Measurements from ENCODE around the gene ASPSCR1. TPM values are rescaled to one million over a fixed set of nuclear protein-coding genes. Genes with fewer than 3 reads are reported as not detected.

The ASPSCR1 gene
- total and polyA plus RNA-seq, 2 of the 13 experiments (the other 11 are each of a cell fraction or from before 2014, with no cell fraction given) = 274 to 314 TPM

DNA sequence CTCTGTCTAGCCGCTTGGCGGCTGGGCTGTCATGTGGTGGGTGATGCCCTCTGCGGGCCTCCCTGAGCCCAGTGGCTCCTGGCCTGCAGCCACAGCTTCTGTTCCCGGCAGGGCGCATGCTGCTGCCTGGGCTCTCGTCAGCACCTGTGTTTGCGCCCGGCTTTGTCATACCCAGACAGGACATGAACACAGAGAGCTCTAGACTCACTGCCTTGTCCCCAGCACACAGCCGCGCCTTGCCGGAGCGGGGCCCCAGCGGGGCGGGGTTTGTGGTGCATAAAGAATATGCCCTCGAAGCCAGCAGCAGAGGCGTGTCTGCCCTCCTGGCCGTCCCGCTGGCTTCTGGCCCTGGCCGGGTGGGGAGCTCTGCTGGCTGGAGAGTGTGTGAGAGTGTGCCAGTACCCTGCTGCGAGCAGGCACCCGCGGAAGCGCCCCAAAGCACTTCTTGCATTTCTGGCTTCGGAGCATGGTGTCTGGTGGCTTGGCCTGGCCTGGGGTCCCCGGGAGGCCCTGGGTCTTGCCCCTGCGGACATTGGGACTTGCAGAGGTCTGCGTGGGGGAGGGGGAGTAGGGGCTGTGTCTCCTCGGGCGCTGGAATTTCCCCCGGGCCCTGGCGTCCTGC, 14.4 kb downstream of the ASPSCR1 start (continued):
- TF ChIP-seq ZC3H4 (CRISPR knock-in tag; IDR thresholded peaks at IDR 0.05; ENCODE audit: borderline replicate concordance) (no peak), FOXO1 (CRISPR knock-in tag; IDR thresholded peaks at IDR 0.05) (peak; percentile 72; the same call in 1 of the 2 replicates), MBNL3 (CRISPR knock-in tag; conservative IDR thresholded peaks at IDR 0.05) (no peak), EED (CRISPR knock-in tag; IDR thresholded peaks at IDR 0.05) (no peak; the same call in none of the 2 replicates), FOXA3 (CRISPR knock-in tag; IDR thresholded peaks at IDR 0.05) (peak; percentile 75), ZNF256 (CRISPR knock-in tag; conservative IDR thresholded peaks at IDR 0.05) (0 out of 2 replicates have a peak, but pooled peaks have one; percentile 55), SRY (CRISPR knock-in tag; IDR thresholded peaks at IDR 0.05) (peak; percentile 91), ZNF660 (CRISPR knock-in tag; IDR thresholded peaks at IDR 0.05; ENCODE audit: borderline replicate concordance, low read depth) (no peak), ZNF264 (CRISPR knock-in tag; IDR thresholded peaks at IDR 0.05) (peak; percentile 87), PRPF4 (IDR thresholded peaks at IDR 0.05; ENCODE audit: low read depth, low read length, poor library complexity, severe bottlenecking) (no peak), BRD4 (CRISPR knock-in tag; IDR thresholded peaks at IDR 0.05) (no peak; the same call in 1 of the 2 replicates), ZNF251 (CRISPR knock-in tag; IDR thresholded peaks at IDR 0.05) (no peak), ZMYM2 (CRISPR knock-in tag; IDR thresholded peaks at IDR 0.05) (0 out of 2 replicates have a peak, but pooled peaks have one; percentile 61)
- TF ChIP-seq, protein P1, sequence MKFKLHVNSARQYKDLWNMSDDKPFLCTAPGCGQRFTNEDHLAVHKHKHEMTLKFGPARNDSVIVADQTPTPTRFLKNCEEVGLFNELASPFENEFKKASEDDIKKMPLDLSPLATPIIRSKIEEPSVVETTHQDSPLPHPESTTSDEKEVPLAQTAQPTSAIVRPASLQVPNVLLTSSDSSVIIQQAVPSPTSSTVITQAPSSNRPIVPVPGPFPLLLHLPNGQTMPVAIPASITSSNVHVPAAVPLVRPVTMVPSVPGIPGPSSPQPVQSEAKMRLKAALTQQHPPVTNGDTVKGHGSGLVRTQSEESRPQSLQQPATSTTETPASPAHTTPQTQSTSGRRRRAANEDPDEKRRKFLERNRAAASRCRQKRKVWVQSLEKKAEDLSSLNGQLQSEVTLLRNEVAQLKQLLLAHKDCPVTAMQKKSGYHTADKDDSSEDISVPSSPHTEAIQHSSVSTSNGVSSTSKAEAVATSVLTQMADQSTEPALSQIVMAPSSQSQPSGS (CRISPR knock-in tag; IDR thresholded peaks at IDR 0.05) = peak; percentile 89
- TF ChIP-seq, protein P2, sequence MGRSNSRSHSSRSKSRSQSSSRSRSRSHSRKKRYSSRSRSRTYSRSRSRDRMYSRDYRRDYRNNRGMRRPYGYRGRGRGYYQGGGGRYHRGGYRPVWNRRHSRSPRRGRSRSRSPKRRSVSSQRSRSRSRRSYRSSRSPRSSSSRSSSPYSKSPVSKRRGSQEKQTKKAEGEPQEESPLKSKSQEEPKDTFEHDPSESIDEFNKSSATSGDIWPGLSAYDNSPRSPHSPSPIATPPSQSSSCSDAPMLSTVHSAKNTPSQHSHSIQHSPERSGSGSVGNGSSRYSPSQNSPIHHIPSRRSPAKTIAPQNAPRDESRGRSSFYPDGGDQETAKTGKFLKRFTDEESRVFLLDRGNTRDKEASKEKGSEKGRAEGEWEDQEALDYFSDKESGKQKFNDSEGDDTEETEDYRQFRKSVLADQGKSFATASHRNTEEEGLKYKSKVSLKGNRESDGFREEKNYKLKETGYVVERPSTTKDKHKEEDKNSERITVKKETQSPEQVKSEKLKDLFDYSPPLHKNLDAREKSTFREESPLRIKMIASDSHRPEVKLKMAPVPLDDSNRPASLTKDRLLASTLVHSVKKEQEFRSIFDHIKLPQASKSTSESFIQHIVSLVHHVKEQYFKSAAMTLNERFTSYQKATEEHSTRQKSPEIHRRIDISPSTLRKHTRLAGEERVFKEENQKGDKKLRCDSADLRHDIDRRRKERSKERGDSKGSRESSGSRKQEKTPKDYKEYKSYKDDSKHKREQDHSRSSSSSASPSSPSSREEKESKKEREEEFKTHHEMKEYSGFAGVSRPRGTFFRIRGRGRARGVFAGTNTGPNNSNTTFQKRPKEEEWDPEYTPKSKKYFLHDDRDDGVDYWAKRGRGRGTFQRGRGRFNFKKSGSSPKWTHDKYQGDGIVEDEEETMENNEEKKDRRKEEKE (IDR thresholded peaks at IDR 0.05) = no peak
- TF ChIP-seq, protein P3, sequence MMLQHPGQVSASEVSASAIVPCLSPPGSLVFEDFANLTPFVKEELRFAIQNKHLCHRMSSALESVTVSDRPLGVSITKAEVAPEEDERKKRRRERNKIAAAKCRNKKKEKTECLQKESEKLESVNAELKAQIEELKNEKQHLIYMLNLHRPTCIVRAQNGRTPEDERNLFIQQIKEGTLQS (CRISPR knock-in tag; IDR thresholded peaks at IDR 0.05) = peak; percentile 50; the same call in 1 of the 2 replicates
- TF ChIP-seq, protein P4, sequence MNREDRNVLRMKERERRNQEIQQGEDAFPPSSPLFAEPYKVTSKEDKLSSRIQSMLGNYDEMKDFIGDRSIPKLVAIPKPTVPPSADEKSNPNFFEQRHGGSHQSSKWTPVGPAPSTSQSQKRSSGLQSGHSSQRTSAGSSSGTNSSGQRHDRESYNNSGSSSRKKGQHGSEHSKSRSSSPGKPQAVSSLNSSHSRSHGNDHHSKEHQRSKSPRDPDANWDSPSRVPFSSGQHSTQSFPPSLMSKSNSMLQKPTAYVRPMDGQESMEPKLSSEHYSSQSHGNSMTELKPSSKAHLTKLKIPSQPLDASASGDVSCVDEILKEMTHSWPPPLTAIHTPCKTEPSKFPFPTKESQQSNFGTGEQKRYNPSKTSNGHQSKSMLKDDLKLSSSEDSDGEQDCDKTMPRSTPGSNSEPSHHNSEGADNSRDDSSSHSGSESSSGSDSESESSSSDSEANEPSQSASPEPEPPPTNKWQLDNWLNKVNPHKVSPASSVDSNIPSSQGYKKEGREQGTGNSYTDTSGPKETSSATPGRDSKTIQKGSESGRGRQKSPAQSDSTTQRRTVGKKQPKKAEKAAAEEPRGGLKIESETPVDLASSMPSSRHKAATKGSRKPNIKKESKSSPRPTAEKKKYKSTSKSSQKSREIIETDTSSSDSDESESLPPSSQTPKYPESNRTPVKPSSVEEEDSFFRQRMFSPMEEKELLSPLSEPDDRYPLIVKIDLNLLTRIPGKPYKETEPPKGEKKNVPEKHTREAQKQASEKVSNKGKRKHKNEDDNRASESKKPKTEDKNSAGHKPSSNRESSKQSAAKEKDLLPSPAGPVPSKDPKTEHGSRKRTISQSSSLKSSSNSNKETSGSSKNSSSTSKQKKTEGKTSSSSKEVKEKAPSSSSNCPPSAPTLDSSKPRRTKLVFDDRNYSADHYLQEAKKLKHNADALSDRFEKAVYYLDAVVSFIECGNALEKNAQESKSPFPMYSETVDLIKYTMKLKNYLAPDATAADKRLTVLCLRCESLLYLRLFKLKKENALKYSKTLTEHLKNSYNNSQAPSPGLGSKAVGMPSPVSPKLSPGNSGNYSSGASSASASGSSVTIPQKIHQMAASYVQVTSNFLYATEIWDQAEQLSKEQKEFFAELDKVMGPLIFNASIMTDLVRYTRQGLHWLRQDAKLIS (CRISPR knock-in tag; IDR thresholded peaks at IDR 0.05) = peak; percentile 97
- TF ChIP-seq, protein P5, sequence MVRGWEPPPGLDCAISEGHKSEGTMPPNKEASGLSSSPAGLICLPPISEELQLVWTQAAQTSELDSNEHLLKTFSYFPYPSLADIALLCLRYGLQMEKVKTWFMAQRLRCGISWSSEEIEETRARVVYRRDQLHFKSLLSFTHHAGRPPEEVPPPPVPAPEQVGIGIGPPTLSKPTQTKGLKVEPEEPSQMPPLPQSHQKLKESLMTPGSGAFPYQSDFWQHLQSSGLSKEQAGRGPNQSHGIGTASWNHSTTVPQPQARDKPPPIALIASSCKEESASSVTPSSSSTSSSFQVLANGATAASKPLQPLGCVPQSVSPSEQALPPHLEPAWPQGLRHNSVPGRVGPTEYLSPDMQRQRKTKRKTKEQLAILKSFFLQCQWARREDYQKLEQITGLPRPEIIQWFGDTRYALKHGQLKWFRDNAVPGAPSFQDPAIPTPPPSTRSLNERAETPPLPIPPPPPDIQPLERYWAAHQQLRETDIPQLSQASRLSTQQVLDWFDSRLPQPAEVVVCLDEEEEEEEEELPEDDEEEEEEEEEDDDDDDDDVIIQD (CRISPR knock-in tag; IDR thresholded peaks at IDR 0.05; ENCODE audit: low read depth) = peak; percentile 45; the same call in 1 of the 2 replicates
